Keratinocyte (primary cell): ENCODE measurements around the gene GM2A.

Experiments
- EZH2 ChIP-seq: IDR thresholded peaks from one replicate; pipeline ENCODE4 v1.6.1; 2012; ENCODE audit warnings: inconsistent platforms, mild to moderate bottlenecking, low read length, moderate library complexity
- TF ChIP-seq, protein P1 (sequence below), 3 experiments: IDR thresholded peaks in 1 of 3; conservative IDR thresholded peaks in 1 of 3; optimal IDR thresholded peaks in 1 of 3; 2 replicates in 2 of 3; 3 replicates in 1 of 3; pipeline versions ENCODE3 to v1.5.1; 2011; ENCODE audit warnings: low read length in 3 of 3, mild to moderate bottlenecking in 3 of 3, moderate library complexity in 2 of 3, control low read depth in 1 of 3, inconsistent platforms in 1 of 3; ENCODE audit not compliant: insufficient read depth in 2 of 3; ENCODE audit errors: extremely low read depth in 1 of 3

DNA sequence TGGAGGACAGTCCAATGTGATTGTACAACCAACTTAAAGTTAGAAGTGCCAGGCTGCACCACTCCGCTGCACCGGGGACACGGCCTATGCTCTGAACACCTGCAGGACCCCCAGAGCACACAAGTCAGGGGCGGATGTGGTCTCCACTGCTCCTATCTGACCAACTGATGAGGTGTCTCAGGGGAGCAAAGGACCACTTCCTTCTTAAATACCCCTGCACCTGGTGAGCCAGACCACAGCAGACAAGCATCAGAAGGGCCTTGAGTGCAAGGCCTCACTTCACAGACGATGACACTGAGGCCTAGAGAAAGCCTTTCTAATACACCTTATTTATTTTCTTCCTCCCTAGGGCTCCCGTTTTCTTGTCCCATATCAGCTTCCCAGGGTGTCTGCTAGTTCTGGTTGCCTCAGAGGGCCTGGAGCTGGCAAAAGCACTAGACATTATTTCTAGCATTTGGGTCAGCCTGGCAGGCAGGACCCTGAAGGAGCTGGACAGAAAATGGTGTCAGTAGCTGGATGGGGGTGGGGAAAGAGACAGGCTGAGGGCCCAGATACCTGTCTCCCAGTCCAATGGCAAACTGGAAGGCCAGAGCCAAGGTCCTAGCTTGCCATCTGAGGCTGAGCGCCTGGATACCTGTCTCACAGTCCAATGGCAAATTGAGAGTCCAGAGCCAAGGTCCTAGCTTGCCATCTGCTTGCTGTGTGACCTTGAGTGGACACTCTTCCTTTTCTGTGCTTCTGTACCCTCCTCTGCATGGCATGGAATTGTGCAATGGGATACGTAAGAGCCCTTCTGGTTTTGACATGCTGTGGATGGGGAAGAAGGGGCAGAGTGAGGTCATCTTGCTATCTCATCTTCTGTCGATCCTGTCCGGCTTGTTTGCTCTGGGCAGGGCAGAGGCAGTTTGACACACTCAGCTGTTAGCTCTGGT, 38.1 kb upstream of the GM2A start:
- no peak for TF ChIP-seq EZH2
- TF ChIP-seq, protein P1, sequence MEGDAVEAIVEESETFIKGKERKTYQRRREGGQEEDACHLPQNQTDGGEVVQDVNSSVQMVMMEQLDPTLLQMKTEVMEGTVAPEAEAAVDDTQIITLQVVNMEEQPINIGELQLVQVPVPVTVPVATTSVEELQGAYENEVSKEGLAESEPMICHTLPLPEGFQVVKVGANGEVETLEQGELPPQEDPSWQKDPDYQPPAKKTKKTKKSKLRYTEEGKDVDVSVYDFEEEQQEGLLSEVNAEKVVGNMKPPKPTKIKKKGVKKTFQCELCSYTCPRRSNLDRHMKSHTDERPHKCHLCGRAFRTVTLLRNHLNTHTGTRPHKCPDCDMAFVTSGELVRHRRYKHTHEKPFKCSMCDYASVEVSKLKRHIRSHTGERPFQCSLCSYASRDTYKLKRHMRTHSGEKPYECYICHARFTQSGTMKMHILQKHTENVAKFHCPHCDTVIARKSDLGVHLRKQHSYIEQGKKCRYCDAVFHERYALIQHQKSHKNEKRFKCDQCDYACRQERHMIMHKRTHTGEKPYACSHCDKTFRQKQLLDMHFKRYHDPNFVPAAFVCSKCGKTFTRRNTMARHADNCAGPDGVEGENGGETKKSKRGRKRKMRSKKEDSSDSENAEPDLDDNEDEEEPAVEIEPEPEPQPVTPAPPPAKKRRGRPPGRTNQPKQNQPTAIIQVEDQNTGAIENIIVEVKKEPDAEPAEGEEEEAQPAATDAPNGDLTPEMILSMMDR (optimal IDR thresholded peaks at IDR 0.05 in 1 of 3, IDR thresholded peaks at IDR 0.05 in 1 of 3, conservative IDR thresholded peaks at IDR 0.05 in 1 of 3; ENCODE audit: extremely low read depth in 1 of 3, insufficient read depth in 2 of 3, low read length in 3 of 3): no peak
